HCT116 (cell line): Measurements from ENCODE around the gene LAS1L. TPM values are rescaled to one million over a fixed set of nuclear protein-coding genes. Genes with fewer than 3 reads are reported as not detected.

Experiments
- ATAC-seq: fragments of 200-7000 bp; cut with Tn5 transposase; 2 replicates; pipeline ENCODE4 v1.9.1; 2020; ENCODE audit warnings: mild to moderate bottlenecking, moderate library complexity
- BruUV-seq: library from RNA; stranded (reverse); fragments of 400-500 nt; replicated peaks from 2 replicates; lab custom pipeline; 2021; lab: Mats Ljungman, UMichigan
- CTCF ChIA-PET: fragments of 300-600 bp; sonication (Branson Sonifier 250); formaldehyde crosslinking; loops from one replicate; lab custom pipeline; 2021; ENCODE audit warnings: antibody characterized with exemption; lab: Charles Lee
- POLR2A ChIA-PET: fragments of 300-600, 350-600 bp; sonication (Branson Sonifier 250); formaldehyde crosslinking; loops from one replicate; lab custom pipeline; 2021; ENCODE audit warnings: antibody characterized with exemption; lab: Charles Lee
- RAD21 ChIA-PET, 2 experiments: fragments of 300-600 bp; sonication (Branson Sonifier 250); formaldehyde crosslinking; loops; one replicate each; lab custom pipeline; 2023; ENCODE audit warnings: low total read pairs in 2 of 2; ENCODE audit not compliant: uncharacterized antibody in 2 of 2, unreplicated experiment in 2 of 2, low non-redundant PET in 1 of 2; lab: Charles Lee
- DNase-seq: peaks from one replicate; pipeline ENCODE4 v3.0.0-alpha.2; 2010; ENCODE audit warnings: low read depth, low spot score
- H2AFZ ChIP-seq: fragments of 200-600 bp; shearing (Covaris generic), sonication (generic); 2 replicates; pipeline ENCODE4 v1.6.1; 2017; ENCODE audit warnings: low read depth, mixed run types, mixed read lengths, antibody characterized with exemption, low read length; ENCODE audit not compliant: poor library complexity, severe bottlenecking
- H3K27ac ChIP-seq: 2 replicates; pipeline ENCODE4 v1.5.1; 2012; ENCODE audit warnings: low read depth, low read length
- H3K27me3 ChIP-seq: fragments of 200-600 bp; sonication (generic); 2 replicates; pipeline ENCODE4 v1.6.1; 2016; ENCODE audit warnings: mixed run types, low read length, mixed read lengths; ENCODE audit not compliant: insufficient read depth
- H3K36me3 ChIP-seq, 2 experiments: fragments of 200-500 bp in 1 of 2; fragments of 200-600 bp in 1 of 2; sonication (Bioruptor generic) in 1 of 2; sonication (generic) in 1 of 2; 2 replicates each; pipeline versions ENCODE4 v1.5.1 to v1.6.1; 2014 to 2016; ENCODE audit warnings: low read length in 2 of 2, inconsistent platforms in 1 of 2, mixed read lengths in 1 of 2, mixed run types in 1 of 2; ENCODE audit not compliant: insufficient read depth in 2 of 2, control insufficient read depth in 1 of 2
- H3K4me1 ChIP-seq, 2 experiments: fragments of 200-600 bp in 1 of 2; sonication (generic) in 1 of 2; 2 replicates each; pipeline versions ENCODE4 v1.5.1 to v1.6.1; 2012 to 2017; ENCODE audit warnings: low read length in 2 of 2, inconsistent platforms in 1 of 2, mild to moderate bottlenecking in 1 of 2, mixed read lengths in 1 of 2, mixed run types in 1 of 2, moderate library complexity in 1 of 2; ENCODE audit not compliant: insufficient read depth in 2 of 2, control insufficient read depth in 1 of 2
- H3K4me2 ChIP-seq: fragments of 200-600 bp; sonication (generic); 2 replicates; pipeline ENCODE4 v1.6.1; 2017; ENCODE audit warnings: mixed run types, low read length, mixed read lengths
- H3K4me3 ChIP-seq, 2 experiments: fragments of 200-600 bp in 1 of 2; sonication (generic) in 1 of 2; replicated peaks in 1 of 2; 2 replicates each; pipeline ENCODE4 v1.5.1; 2011 to 2016; ENCODE audit warnings: low read length in 2 of 2, control low read depth in 1 of 2, low read depth in 1 of 2, mild to moderate bottlenecking in 1 of 2, mixed read lengths in 1 of 2, mixed run types in 1 of 2
- H3K79me2 ChIP-seq: fragments of 200-600 bp; sonication (generic); 2 replicates; pipeline ENCODE4 v1.6.1; 2017; ENCODE audit warnings: mild to moderate bottlenecking, mixed run types, low read length, moderate library complexity, mixed read lengths; ENCODE audit not compliant: insufficient read depth
- H3K9ac ChIP-seq: fragments of 200-600 bp; sonication (generic); 2 replicates; pipeline ENCODE4 v1.6.1; 2016; ENCODE audit warnings: low read length, mixed read lengths
- H3K9me2 ChIP-seq: fragments of 200-600 bp; sonication (generic), shearing (Covaris generic); 2 replicates; pipeline ENCODE4 v1.6.1; 2017; ENCODE audit warnings: mixed run types, mild to moderate bottlenecking, moderate library complexity; ENCODE audit not compliant: insufficient read depth
- H3K9me3 ChIP-seq, 2 experiments: fragments of 200-500 bp in 1 of 2; fragments of 200-600 bp in 1 of 2; sonication (Bioruptor generic) in 1 of 2; sonication (generic) in 1 of 2; 2 replicates each; pipeline ENCODE4 v1.6.1; 2014 to 2017; ENCODE audit warnings: low read length in 2 of 2, mixed read lengths in 2 of 2, inconsistent platforms in 1 of 2, low read depth in 1 of 2, mild to moderate bottlenecking in 1 of 2, mixed run types in 1 of 2, moderate library complexity in 1 of 2; ENCODE audit not compliant: control insufficient read depth in 1 of 2, insufficient read depth in 1 of 2
- H4K20me1 ChIP-seq: fragments of 200-600 bp; sonication (generic), shearing (Covaris generic); 2 replicates; pipeline ENCODE4 v1.6.1; 2017; ENCODE audit warnings: mixed run types, mild to moderate bottlenecking, moderate library complexity; ENCODE audit not compliant: insufficient read depth
- CBX3 ChIP-seq: IDR thresholded peaks from 2 replicates; pipeline ENCODE4 v1.6.1; 2012; ENCODE audit warnings: low read depth
- CEBPB ChIP-seq: IDR thresholded peaks from 2 replicates; pipeline ENCODE4 v1.6.1; 2012; ENCODE audit warnings: low read depth
- ELF1 ChIP-seq: IDR thresholded peaks from 2 replicates; pipeline ENCODE4 v1.6.1; 2012; ENCODE audit warnings: low read depth, borderline replicate concordance
- EZH2 ChIP-seq: fragments of 200-600 bp; sonication (generic); IDR thresholded peaks from 2 replicates; pipeline ENCODE4 v1.6.1; 2017; ENCODE audit warnings: antibody characterized with exemption, mixed run types
- EZH2phosphoT487 ChIP-seq: fragments of 200-600 bp; IDR thresholded peaks from 2 replicates; pipeline ENCODE4 v1.6.1; 2018; ENCODE audit warnings: antibody characterized with exemption, borderline replicate concordance
- FOSL1 ChIP-seq: IDR thresholded peaks from 2 replicates; pipeline ENCODE4 v1.6.1; 2012; ENCODE audit warnings: low read depth
- JUND ChIP-seq: IDR thresholded peaks from 2 replicates; pipeline ENCODE4 v1.6.1; 2012
- MAX ChIP-seq: IDR thresholded peaks from 2 replicates; pipeline ENCODE4 v1.6.1; 2012
- POLR2A ChIP-seq: IDR thresholded peaks from 2 replicates; pipeline ENCODE4 v1.7.0; 2011; ENCODE audit warnings: borderline replicate concordance; ENCODE audit not compliant: insufficient read depth, insufficient read length; ENCODE audit errors: extremely low read depth
- POLR2AphosphoS5 ChIP-seq: IDR thresholded peaks from 2 replicates; pipeline ENCODE4 v1.6.1; 2011; ENCODE audit warnings: mild to moderate bottlenecking, low read depth, low read length, moderate library complexity
- SIN3A ChIP-seq: IDR thresholded peaks from 2 replicates; pipeline ENCODE4 v1.6.1; 2012; ENCODE audit warnings: low read depth
- SP1 ChIP-seq: IDR thresholded peaks from 2 replicates; pipeline ENCODE4 v1.6.1; 2012; ENCODE audit warnings: low read depth
- TCF7L2 ChIP-seq: IDR thresholded peaks from 2 replicates; pipeline ENCODE4 v1.7.0; 2011; ENCODE audit warnings: borderline replicate concordance, inconsistent platforms; ENCODE audit not compliant: insufficient read depth, insufficient read length; ENCODE audit errors: extremely low read depth
- YY1 ChIP-seq: IDR thresholded peaks from 2 replicates; pipeline ENCODE4 v1.6.1; 2011; ENCODE audit warnings: low read length, low read depth, moderate library complexity, mild to moderate bottlenecking; ENCODE audit not compliant: insufficient replicate concordance; ENCODE audit errors: extremely low read depth
- ZFX ChIP-seq: fragments of 450-650 bp; IDR thresholded peaks from 2 replicates; pipeline ENCODE4 v1.6.1; 2017
- intact Hi-C: fragments of 100-400 bp; cut with micrococcal nuclease; formaldehyde crosslinking; loops from 2 replicates; pipeline ENCODE4 v1.10.0; 2022
- total RNA-seq: library from RNA; stranded (reverse); gene quantifications from one replicate; pipeline ENCODE4 v1.2.1, GENCODE V29; 2021; ENCODE audit not compliant: unreplicated experiment
- TF ChIP-seq, protein P1 (sequence below), 3 experiments: fragments of 200-600 bp in 1 of 3; sonication (generic) in 1 of 3; IDR thresholded peaks in 2 of 3; conservative IDR thresholded peaks in 1 of 3; 2 replicates each; pipeline ENCODE4 v1.5.1; 2012 to 2017; ENCODE audit warnings: low read depth in 2 of 3, low read length in 2 of 3, antibody characterized with exemption in 1 of 3, borderline replicate concordance in 1 of 3, control low read depth in 1 of 3, mild to moderate bottlenecking in 1 of 3, mixed read lengths in 1 of 3, mixed run types in 1 of 3, moderate library complexity in 1 of 3; ENCODE audit not compliant: insufficient read depth in 1 of 3

LAS1L gene
- total RNA-seq, 1 experiment from 2014 or later = 47.7 TPM

- Histone ChIP-seq H3K27ac (no peak overlapping the region), H3K4me2 (no peak overlapping the region), H3K79me2 (no peaks in the 10 kb centered on the region), H3K4me3 (no peak overlapping the region), H3K4me1 (no peaks in the 10 kb centered on the region), H3K36me3 (no peaks in the 10 kb centered on the region), H3K9me2 (no peaks in the 10 kb centered on the region), H3K27me3 (no peaks in the 10 kb centered on the region), H3K9ac (no peak overlapping the region), H2AFZ (no peak overlapping the region), H3K9me3 (no peaks in the 10 kb centered on the region), H4K20me1 (no peaks in the 10 kb centered on the region)
- DNase-seq (no peak), ATAC-seq (no peak)
- TF ChIP-seq ELF1 (no peak), YY1 (no peak), SIN3A (no peak), ZFX (no peak), SP1 (no peak), FOSL1 (no peak), EZH2phosphoT487 (no peak)
- TF ChIP-seq, protein P1, sequence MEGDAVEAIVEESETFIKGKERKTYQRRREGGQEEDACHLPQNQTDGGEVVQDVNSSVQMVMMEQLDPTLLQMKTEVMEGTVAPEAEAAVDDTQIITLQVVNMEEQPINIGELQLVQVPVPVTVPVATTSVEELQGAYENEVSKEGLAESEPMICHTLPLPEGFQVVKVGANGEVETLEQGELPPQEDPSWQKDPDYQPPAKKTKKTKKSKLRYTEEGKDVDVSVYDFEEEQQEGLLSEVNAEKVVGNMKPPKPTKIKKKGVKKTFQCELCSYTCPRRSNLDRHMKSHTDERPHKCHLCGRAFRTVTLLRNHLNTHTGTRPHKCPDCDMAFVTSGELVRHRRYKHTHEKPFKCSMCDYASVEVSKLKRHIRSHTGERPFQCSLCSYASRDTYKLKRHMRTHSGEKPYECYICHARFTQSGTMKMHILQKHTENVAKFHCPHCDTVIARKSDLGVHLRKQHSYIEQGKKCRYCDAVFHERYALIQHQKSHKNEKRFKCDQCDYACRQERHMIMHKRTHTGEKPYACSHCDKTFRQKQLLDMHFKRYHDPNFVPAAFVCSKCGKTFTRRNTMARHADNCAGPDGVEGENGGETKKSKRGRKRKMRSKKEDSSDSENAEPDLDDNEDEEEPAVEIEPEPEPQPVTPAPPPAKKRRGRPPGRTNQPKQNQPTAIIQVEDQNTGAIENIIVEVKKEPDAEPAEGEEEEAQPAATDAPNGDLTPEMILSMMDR (IDR thresholded peaks at IDR 0.05 in 2 of 3, conservative IDR thresholded peaks at IDR 0.05 in 1 of 3; ENCODE audit: borderline replicate concordance in 1 of 3, insufficient read depth in 1 of 3, low read depth in 2 of 3, low read length in 2 of 3) = no peak
- POLR2A ChIA-PET = no interaction called here
- CTCF ChIA-PET = no interaction called here
- intact Hi-C loops = no loop called here
- BruUV-seq = no TSS peak
- RAD21 ChIA-PET = no interaction called here
Observed at GRCh38 chrX:65493431-65493830, 41.2 kb downstream of the LAS1L start.

DNA sequence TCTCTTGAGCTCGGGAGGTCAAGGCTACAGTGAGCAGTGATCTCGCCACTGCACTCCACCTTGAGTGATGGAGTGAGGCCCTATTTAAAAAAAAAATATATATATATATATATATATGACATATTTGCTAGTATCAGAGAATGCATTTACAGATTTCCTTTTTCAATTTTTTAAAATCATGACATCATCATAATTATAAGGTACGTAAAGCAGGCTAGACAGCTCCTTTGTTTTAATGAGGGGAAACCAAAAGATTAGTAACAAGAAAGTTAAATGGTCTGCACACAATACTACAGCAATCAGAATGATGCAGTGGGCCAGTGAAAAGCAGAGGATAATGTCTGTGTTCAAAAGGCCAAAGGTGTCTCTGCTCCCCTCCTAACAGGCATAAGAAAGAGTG is 43.0 kb downstream of the LAS1L start:
- Histone ChIP-seq H3K9me2 (no peaks in the 10 kb centered on the region), H3K9me3 (no peaks in the 10 kb centered on the region), H3K4me1 (no peaks in the 10 kb centered on the region), H3K9ac (no peak overlapping the region), H3K4me2 (no peak overlapping the region), H3K36me3 (no peaks in the 10 kb centered on the region), H3K79me2 (no peaks in the 10 kb centered on the region), H3K27me3 (no peaks in the 10 kb centered on the region), H3K27ac (no peak overlapping the region), H2AFZ (no peak overlapping the region), H3K4me3 (no peak overlapping the region), H4K20me1 (no peaks in the 10 kb centered on the region)
- RAD21 ChIA-PET = no interaction called here
- BruUV-seq = no TSS peak
- POLR2A ChIA-PET = no interaction called here
- ATAC-seq = no peak
- intact Hi-C loops = no loop called here
- CTCF ChIA-PET = no interaction called here
- DNase-seq = no peak
- no peak for TF ChIP-seq JUND
- TF ChIP-seq MAX = no peak
- no peak for TF ChIP-seq YY1
- no peak for TF ChIP-seq TCF7L2
- TF ChIP-seq, protein P1 (IDR thresholded peaks at IDR 0.05 in 2 of 3, conservative IDR thresholded peaks at IDR 0.05 in 1 of 3; ENCODE audit: borderline replicate concordance in 1 of 3, insufficient read depth in 1 of 3, low read depth in 2 of 3, low read length in 2 of 3) = no peak
- no peak for TF ChIP-seq POLR2AphosphoS5
- TF ChIP-seq CEBPB = no peak
- TF ChIP-seq ELF1 = no peak
- no peak for TF ChIP-seq POLR2A
- TF ChIP-seq EZH2phosphoT487 = no peak
- no peak for TF ChIP-seq SIN3A
- no peak for TF ChIP-seq CBX3
- no peak for TF ChIP-seq FOSL1
- TF ChIP-seq SP1 = no peak
- TF ChIP-seq EZH2 = no peak
